ENCODE measurements around the gene PARK7.

The PARK7 gene

GRCh38 chr1:7970246-7970645 lies 8.7 kb downstream of the PARK7 start:
- no peak for DNase-seq
- in situ Hi-C loops (cut with HindIII; ENCODE audit: low pct_ligation_motif_present, low sequenced_read_pairs) = no loop called here
- Histone ChIP-seq H3K36me3 (replicated peaks) (peaks cover 61% of the 10 kb centered on the region), H3K4me3 (ENCODE audit: low read depth, low read length) (no peak overlapping the region), H3K27ac (no peak overlapping the region), H3K27me3 (replicated peaks) (no peaks in the 10 kb centered on the region)
- TF ChIP-seq CTCF (IDR thresholded peaks at IDR 0.05; ENCODE audit: low read depth, low read length, missing control alignments) = no peak

DNA sequence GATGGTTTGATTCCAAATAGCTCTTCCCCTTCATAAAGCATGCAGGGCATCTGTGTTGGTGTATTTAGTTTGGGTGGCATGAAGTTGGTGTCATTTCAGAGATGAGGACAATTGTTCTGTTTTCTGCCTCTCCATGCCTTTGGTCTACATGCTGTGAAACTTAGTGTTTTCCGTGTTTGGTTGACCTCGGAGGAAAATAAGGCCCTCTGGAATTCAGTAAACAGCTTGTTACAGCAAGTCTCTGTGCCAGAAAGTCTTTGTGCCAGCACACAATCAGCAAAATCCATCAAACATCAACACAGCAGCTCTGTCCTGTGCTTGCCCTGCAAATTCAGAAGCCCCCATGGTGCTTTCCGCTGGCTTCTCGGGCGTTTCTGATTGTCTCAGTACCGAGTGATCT lies 9.5 kb downstream of the PARK7 start:
- TF ChIP-seq CTCF (IDR thresholded peaks at IDR 0.05; ENCODE audit: low read depth, low read length, missing control alignments) = no peak
- Histone ChIP-seq H3K27ac (no peak overlapping the region), H3K36me3 (replicated peaks) (peaks cover 56% of the 10 kb centered on the region), H3K4me3 (ENCODE audit: low read depth, low read length) (no peak overlapping the region), H3K27me3 (replicated peaks) (no peaks in the 10 kb centered on the region)
- DNase-seq = no peak
- in situ Hi-C loops (cut with HindIII; ENCODE audit: low pct_ligation_motif_present, low sequenced_read_pairs) = no loop called here

DNA sequence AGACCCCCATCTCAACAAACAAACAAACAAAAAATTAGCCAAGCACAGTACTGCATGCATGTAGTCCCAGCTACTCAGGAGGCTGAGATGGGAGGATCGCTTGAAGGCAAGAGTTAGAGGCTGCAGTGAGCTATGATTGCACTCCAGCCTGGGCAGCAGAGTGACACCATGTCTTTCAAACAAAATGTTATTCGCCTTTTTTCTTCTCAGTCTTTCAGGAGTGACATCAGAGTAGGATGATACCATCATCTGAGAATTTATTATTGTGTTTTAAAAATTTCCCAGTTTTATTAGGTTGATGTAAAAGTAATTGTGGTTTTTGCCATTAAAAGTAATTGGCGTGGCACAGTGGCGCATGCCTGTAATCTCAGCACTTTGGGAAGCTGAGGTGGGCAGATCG lies 10.8 kb downstream of the PARK7 start:
- DNase-seq = no peak
- in situ Hi-C loops (cut with HindIII; ENCODE audit: low pct_ligation_motif_present, low sequenced_read_pairs) = no loop called here
- Histone ChIP-seq H3K4me3 (ENCODE audit: low read depth, low read length) (no peak overlapping the region), H3K27me3 (replicated peaks) (no peaks in the 10 kb centered on the region), H3K36me3 (replicated peaks) (peaks cover 62% of the 10 kb centered on the region), H3K27ac (no peak overlapping the region)
- no peak for TF ChIP-seq CTCF (IDR thresholded peaks at IDR 0.05; ENCODE audit: low read depth, low read length, missing control alignments)

GRCh38 chr1:7973086-7973485 lies 11.6 kb downstream of the PARK7 start:
- in situ Hi-C loops (cut with HindIII; ENCODE audit: low pct_ligation_motif_present, low sequenced_read_pairs) = no loop called here
- Histone ChIP-seq H3K27ac (no peak overlapping the region), H3K36me3 (replicated peaks) (peaks cover 62% of the 10 kb centered on the region), H3K4me3 (ENCODE audit: low read depth, low read length) (no peak overlapping the region), H3K27me3 (replicated peaks) (no peaks in the 10 kb centered on the region)
- no peak for DNase-seq
- no peak for TF ChIP-seq CTCF (IDR thresholded peaks at IDR 0.05; ENCODE audit: low read depth, low read length, missing control alignments)

GRCh38 chr1:7975212-7975865 lies 13.8 kb downstream of the PARK7 start:
- Histone ChIP-seq H3K27ac (no peak overlapping the region), H3K36me3 (replicated peaks) (peaks cover 58% of the 10 kb centered on the region), H3K4me3 (ENCODE audit: low read depth, low read length) (no peak overlapping the region), H3K27me3 (replicated peaks) (no peaks in the 10 kb centered on the region)
- peak; percentile 97 for TF ChIP-seq CTCF (IDR thresholded peaks at IDR 0.05; ENCODE audit: low read depth, low read length, missing control alignments)
- in situ Hi-C loops (cut with HindIII; ENCODE audit: low pct_ligation_motif_present, low sequenced_read_pairs) = no loop called here
- peak; percentile 65 for DNase-seq

DNA sequence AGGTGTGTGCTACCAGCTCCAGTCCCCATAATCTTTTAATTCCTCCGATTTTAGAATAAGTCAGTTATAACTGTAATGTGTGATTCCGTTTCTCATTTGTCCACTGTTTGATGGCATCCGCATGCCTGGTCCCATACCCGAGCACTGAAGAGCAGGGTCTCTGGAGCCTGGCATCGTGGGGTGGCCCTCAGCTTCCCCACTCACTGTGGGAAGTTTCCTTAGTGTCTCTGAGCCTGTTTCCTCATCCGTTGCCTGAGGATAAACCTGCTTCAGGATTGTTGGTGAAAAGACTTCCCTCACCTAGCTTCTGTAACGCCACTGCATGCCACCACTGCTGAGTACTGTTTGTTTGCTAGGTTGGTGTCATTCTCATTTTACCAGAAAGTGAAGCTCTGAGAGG lies 19.5 kb downstream of the PARK7 start:
- peaks cover 74% of the 10 kb centered on the region for H3K36me3 ChIP-seq (replicated peaks)

More for the DNA sequence above, 19.5 kb downstream of the PARK7 start:
- no peak for DNase-seq
- Histone ChIP-seq H3K4me3 (ENCODE audit: low read depth, low read length) (no peak overlapping the region), H3K27ac (no peak overlapping the region), H3K27me3 (replicated peaks) (no peaks in the 10 kb centered on the region)
- in situ Hi-C loops (cut with HindIII; ENCODE audit: low pct_ligation_motif_present, low sequenced_read_pairs) = no loop called here
- no peak for TF ChIP-seq CTCF (IDR thresholded peaks at IDR 0.05; ENCODE audit: low read depth, low read length, missing control alignments)

All from brain microvascular endothelial cell (primary cell).